Activated CD4-positive, alpha-beta T cell treated with anti-CD3 and anti-CD28 coated beads, Interleukin-2, amount 50 U/mL, for 24 hours (primary cell): ENCODE results near the gene MRNIP.
"Not testable (repeated sequence)": the region's sequence is repeated elsewhere in the genome, so short reads cannot be mapped to it uniquely, and the experiment has no call there.

Experiments used
- DNase-seq, 2 donors: peaks; one replicate each; pipeline ENCODE4 v3.0.0-alpha.2; 2020; ENCODE audit warnings: low read depth in 1 of 2, low spot score in 1 of 2

Gene MRNIP

DNA sequence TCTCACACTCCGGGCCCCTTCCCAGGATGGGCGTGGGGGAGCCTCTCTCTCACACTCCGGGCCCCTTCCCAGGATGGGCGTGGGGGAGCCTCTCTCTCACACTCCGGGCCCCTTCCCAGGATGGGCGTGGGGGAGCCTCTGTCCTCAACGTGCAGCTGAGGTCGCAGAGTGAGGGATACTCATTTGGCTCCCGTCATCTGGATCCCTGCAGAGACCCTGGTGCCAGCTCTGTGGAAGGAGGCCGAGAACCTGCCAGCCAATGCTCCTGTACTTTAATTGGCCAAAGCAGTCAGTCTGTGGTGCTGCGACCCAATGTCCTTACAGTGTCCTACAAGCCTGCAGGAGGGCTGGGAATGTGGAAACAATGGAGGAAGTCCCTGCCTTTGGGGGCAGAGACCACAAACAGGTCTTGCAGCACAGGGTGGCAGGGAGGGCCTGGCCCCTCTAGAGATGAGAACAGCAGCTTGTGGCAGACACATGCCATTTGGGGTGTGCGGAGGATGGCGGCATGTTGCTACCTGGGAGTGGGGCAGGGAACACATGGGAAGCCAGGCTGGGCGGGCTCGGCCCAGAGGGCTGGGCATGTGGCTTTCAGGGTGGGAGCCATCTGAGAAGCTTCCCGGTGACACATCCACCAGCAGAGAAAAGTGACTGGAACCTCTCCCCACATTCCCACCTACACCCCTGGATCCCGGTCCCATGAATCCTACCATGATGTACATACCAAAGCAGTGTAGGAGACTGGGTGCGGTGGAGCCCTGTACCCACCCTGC lies 13.6 kb upstream of the MRNIP start:
- no peak for DNase-seq

DNA sequence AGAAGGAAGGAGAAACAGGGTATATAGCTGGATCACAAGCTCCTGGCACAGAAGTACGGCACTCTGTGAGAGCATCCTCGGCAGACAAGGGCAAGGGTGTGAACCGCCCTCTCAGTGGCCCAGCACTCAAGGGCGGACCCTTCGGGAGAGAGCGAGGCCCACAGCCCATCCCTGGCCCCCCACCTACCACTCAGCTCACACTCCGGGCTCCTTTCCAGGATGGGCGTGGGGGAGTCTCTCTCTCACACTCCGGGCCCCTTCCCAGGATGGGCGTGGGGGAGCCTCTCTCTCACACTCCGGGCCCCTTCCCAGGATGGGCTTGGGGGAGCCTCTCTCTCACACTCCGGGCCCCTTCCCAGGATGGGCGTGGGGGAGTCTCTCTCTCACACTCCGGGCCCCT lies 12.9 kb upstream of the MRNIP start:
- DNase-seq = not testable (repeated sequence)

DNA sequence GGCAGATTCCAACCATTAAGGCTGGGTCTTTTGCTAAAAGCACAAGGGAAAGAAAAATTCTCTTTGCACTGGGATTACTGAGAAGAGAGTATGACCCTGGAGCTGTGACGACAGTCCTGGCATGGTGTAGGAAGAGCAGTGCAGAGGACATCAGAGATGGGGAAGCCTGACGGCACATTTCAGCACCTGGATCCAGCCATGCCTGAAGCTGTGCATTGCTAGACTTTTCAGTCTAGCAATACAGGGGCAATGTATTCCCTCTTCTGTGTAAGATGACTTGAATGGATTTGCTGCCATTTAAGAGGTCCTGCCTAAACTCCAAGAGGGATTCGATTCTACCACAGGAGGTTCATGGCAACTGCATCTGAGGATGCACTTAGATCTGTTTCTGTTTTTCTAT lies 12.3 kb upstream of the MRNIP start:
- DNase-seq = no peak

DNA sequence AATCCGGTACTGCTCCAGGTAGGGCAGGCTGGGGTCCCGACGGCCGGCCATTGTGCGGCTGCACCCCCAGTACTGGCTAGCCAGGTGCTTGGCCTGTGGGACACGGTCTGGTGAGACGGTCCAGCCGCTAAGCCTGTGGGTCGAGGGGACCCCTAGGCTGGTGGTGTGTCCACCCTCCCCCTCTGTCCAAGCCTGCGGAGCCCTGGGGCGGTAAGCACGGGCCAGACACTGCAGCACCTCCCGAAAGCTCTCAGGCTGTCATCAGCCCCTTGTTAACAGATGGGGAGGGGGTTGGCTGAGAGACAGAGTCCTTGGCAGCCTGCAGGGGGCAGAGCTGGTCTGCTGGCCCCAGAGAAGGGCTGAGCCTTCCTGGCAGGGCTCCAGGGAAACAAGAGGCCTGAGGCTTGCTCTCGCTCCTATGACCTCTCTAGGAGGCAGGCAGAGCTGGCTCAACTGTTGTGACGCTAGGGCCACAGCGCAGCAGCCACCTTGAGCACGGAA lies 11.8 kb upstream of the MRNIP start:
- DNase-seq = no peak

DNA sequence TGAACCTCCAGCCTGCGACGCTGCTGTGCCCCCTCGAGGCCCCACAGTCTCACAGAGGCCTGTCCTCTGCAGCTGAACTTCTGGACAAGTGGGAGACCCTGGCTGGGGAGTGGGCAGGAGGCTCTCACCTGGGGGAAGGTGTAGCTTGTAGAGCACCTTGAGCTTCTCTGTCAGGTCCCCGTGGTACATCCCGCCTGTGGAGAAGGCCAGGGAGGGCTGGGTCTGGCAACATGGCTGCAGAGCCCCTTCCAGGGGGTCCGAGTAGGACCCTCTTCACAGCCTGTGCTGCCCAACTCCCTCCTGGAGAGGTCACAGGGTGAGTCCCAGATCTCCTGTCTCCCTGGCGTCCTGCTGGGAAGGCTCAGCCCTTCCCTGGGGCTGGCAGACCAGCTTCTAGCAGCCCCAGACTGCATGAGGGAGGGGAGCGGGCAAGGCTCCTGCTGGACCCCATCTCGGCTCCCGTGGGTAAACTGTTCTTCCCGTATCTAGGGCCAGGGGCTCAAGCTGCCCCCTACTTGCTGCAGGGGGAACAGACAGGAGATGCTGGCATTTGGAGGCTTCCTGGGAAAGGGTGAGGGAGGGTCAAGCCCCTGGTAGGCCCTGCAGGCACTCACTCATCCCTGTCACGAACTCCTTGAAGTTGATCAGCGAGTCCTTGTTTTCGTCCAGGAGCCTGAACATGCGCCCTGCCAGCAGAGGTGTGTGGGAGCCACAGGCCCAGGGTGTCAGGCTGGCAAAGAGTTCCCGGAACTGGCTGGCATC lies 11.2 kb upstream of the MRNIP start:
- DNase-seq = no peak

DNA sequence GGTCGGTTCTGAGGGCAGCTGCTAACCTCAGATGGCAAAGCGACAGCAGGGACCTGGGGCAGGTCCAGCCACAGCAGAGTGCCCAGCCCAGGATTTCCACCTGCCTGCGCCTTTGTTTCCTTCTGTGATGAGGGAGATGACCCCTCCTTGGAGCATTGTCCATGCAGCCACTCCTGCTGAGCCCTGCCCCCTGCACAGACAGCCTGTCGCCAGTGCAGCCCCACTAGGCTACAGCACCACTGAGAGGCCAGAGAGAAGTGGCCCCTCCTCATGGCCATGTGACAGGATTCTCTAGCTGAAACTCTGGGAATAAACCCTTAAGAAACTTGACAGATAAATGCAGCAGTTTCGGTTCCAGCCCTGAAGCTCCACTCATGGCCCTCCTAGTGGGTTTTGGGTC lies 10.5 kb upstream of the MRNIP start:
- DNase-seq = no peak

DNA sequence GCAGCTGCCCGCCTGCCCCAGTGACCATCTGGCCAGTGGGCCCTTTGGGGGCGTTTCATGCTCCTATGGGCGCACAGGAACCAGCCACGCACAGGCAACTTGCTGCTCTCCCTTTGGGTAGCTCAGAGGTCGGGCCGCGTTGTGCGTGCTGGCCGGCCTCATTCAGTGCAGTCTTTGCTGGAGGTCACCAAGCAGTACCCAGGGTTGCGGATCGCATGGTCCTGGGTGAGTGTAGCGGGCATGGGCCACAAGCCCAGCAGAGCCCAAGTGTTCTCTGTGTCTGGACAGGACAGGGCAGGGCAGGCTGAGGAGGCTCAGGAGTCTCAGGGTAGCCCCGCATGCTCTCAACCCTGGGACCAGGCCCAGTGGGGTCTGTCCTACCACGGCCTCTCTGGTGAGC lies 9.9 kb upstream of the MRNIP start:
- no peak for DNase-seq

DNA sequence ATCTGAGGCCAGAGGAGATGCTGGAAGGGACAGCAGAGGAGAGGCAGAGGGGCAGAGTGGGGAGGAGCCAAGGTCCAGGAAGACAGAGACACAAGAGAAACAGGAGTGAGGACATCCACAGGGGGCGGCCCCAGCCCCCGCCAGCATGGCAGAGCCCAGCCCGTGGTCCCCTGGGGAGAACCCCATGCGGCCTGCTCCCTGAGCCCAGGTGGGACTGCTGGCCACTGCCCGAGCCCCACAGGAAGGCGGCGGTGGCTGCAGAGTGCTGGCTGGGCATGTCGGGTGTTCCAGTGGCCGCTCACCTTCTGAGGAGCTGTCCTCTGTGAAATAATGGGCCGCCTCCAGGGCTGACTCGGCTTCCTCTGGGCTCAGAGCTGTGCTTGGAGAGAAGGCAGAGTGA lies 8.9 kb upstream of the MRNIP start:
- no peak for DNase-seq

DNA sequence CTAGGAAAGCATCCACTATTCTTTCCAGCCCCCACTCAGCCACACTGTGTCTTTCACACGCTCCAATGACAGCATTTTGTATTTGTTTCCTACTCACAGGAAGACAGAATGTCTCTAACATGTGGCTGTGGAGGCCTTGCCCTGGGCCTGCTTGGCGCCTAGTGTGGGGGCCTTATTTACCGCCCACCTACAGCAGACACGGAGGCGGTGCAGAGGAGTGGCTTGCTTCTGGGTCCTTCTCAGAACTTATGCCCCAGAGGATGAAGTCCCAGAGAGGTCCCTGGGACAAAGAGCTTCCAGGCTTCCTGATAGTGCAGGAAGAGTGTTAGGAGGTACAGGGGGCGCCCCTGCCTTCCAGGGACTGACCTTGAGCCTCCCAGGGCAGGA lies 8.5 kb upstream of the MRNIP start:
- DNase-seq = no peak

DNA sequence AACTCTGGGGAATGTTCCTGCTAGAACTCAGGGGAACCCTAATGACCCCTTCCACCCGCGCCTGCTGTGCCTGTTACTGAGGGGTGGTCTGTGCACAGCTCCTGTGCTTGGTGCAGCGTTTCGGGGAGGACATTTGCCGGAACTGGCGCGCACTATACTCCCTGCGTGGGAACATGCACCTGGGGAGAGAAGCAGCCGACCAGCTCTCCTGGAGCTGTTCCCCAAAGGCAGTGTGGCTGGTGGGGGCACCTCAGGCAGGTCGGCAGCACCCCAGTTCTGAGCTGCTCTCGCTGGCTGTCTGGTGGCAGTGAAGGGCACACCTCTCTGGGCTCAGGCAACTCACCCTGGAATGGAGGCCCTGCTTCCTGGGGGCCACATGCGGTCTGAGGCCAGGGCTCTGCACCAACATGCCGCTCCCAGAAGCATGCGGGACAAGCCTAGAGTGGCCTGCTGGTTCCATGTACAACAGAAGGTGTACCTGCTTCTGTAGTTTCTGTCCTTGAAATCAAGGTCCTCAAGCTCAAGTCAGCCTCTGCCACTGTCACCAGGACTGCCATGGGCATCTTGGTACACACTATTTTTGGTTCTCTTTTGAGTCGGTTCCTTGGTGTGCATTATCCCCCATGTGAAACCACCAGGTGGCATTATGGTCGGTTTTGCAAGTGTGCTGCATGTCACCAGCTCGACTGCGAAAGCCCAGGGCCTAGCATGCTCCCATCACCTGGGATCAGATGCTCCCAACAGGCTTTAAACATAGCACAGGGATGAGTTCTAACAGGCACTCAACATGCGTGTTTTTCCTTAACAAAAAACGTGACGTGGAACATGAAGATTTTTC lies 7.8 kb upstream of the MRNIP start:
- DNase-seq = no peak

DNA sequence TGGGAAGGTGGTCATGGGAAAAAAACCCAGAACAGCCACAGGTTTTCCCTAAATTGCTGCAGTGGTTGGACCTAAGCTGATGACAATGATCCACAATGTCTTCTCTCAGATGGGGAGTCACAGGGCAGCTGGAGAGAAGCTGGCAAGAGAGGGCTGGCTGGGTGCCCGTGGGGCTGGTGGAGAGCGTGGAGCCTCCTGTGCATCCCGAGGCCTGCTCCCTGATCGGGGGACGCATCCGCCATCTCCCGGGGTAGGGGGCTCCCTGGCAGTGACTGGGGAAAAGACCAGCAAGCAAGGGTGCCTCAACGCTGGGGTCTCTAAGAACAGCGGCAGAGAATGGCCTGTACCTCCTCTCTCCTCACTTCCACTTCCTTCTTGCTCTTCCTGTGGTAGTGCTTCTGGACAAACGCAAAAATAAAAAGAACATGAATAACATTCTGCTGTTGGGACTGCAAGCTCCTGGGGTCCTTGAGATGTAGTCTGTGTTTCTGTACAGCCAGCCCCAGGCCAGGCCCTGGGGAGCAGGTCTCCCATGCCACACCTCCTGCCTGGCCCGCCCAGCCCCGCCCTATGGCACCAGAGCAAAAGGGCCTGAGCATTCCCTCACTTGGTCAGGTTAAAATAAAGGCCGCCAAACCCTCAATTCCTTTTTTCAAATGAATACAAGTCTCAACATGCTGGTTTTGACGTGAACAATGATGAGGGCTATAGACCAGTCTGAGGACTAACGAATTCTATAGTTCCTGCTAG lies 7.0 kb upstream of the MRNIP start:
- no peak for DNase-seq

DNA sequence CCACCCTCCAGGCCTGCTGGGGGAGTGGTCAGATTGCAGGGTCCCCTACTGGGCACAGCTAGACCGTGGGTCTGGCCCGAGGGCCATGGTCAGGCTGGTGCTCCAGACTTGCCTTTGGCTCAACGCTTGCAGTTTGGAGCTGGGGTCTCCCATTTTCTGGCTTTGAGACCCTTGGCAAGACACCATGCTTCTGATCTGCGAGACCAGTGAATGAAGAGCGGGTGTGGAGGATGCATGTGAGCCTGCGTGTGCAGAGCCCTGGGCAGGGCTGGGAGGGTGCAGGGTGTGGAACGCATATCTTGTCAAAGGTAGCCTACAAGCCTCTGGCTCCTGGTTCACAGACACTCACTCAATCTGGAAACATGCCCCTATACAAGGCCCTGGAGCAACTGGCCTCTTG lies 6.1 kb upstream of the MRNIP start:
- DNase-seq = no peak

DNA sequence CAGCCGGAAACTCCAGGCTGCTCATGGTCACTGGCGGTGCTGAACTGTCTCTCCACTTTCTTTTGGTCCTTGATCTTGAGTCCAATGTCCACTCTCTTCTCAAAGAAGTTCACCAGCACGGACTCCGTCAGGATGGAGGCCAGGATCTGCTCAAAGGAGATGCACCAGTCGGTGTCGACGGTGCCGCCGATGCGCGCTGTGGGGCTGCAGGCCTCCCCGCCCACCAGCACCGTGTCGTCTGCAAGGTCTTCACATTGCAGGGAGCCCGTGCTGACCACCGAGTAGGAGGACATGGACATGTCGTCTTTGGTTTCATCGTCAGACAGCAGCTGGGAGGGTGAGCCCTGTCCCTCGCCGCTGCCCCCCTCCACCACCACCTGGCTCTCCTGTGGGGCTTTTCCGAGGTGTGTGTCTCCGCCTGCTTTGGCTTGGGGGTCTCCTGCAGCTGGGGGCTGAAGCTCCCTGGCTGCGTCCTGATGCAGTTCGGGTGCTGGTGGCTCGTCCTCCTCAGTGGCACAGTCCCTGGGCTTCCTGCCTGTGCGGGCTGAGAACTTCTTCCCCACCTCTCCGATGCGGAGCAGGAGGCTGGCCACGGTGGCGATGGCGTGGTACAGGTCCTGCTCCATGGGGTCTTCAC lies 5.0 kb upstream of the MRNIP start:
- DNase-seq = no peak

DNA sequence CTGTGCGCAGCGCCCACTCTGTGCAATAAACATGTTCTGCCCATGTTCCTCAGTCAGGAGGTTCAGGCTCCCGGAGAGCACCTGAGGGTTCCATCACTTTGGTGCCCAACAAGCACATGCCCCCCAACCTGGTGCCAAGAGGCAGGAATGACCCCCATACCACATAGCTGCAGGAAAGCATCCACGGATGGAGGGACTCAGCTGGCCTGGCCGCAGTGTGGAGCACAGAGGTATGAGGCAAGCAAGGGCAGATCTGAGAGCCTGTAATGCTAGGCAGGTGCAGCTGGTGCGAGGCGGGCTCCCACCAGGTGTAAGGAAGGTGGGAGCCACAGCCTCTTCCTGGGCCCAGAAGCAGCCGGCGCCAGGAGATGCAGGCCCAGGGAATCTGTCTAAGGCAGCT lies 4.3 kb upstream of the MRNIP start:
- DNase-seq = no peak

DNA sequence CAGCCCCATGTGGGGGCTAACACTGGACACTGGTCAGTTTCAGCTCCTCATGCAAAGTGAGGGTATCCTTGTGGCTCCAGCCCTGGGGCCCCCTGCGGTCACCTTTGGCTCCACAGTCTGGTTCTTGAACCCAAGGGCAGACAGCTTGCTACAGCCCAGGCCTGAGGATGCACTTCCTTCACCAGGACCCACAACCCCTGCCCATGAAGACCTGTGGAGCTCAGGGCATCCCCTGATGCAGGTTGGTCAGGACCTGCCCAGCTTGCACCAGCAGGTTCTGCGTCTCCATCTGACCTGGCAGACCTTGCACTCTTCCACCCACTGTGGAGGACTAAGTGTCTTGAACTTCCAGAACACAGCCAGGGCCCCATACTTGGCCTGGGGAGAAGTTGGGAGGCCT lies 3.7 kb upstream of the MRNIP start:
- no peak for DNase-seq

DNA sequence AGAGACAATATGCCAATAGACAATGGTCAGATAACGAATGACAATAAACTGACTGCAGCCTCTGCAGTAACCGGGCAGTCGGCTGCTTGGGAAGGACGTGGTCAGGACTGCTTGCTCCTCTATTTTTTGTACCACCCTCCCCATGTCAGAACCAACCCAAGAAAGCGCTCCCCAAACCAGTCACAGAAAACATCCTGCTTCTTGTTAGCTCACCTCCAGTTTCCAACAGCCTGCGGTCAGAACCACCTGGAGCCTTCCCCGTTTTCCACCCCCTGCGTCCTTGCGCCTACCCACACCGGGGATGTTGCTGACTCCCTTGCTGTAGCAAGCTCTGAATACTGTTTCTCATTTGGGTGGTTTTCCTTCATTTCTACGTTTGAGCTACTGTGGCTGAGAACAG lies 1.7 kb upstream of the MRNIP start:
- no peak for DNase-seq

DNA sequence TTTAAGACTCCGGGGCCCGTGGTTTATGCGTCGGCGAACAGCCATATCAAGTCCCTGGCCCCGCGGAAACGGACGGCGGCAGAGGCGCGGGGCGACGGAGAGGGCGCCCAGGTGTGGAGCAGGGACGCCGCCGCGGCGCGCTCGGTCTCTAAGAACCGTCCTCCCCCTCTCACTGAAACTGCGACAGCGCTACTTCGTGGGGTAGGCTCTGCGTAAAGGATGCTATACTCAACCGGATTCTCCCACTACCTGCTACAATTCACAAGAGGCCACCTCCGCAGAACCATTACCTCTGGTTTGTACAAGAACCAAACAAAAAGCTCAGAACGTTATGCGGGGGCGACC lies 404 bp downstream of the MRNIP start:
- peak in 1 of 2 donors; percentile 27 for DNase-seq

DNA sequence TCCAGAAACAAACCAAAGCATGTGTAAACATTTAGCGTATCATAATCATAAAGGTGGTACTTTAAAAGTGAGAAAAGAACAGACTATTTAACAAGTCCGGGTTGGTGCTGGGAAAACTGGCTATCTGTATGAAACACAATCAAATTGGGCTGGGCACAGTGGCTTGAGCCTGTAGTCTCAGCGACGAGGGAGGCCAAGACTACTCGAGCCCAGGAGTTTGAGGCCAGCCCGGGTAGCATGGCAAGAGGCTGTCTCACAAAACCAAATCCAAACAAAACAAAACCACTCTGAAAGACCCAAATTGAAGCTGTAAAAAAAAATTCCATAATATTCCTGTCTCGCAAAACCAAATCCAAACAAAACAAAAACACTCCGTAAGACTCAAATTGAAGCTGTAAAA lies 4.3 kb downstream of the MRNIP start:
- DNase-seq = no peak

DNA sequence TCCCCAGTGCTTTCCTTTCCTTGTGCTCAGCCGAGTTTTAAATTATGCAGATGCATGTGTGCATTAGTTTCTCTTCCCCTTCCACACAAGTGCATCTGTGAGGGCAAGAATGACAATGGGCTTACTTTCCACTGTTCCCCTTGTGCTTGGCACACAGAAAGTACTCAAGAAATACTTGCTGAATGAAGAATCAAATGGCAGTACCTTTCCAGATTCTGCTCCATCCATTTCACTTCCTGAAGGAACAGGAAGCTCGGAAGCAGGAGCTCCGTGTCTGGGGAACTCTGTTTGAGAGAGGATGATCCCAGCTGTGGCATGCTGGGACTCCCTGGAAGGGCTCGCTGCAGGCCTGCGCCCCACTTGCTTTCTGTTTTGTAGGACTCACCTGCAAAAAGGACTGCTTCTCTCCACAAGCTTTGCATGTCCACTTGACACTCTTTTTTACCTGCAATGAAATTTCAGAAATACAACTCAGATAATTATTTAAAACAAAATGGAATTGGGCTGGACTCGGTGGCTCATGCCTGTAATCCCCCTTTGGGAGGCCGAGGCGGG lies 5.5 kb downstream of the MRNIP start:
- no peak for DNase-seq

DNA sequence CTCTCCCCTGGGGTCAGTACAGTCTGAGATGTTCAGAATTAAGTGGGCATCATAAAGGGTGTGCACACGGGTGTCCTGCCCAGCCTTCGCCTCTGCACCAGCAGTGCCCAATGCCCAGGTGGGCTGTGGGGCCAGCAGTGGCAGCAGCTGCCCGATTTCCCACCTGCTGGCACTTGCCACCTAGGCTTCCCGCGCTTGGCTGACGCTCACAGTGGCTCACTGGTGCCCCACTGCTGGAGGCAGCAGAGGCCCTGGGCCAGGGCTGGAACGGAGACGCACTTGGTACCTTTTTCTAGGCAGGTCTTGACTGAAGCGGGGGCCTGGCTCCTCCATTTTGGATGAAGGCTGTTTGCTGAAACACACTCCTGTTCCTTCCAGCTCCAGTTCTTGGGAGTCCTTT lies 17.0 kb downstream of the MRNIP start:
- DNase-seq = no peak
